DMS79 (cell line): ENCODE results near the gene TSPAN13.

Experiments
- DNase-seq: peaks from one replicate; lab custom pipeline; 2025; lab: John Stamatoyannopoulos, UW

The TSPAN13 gene

DNA sequence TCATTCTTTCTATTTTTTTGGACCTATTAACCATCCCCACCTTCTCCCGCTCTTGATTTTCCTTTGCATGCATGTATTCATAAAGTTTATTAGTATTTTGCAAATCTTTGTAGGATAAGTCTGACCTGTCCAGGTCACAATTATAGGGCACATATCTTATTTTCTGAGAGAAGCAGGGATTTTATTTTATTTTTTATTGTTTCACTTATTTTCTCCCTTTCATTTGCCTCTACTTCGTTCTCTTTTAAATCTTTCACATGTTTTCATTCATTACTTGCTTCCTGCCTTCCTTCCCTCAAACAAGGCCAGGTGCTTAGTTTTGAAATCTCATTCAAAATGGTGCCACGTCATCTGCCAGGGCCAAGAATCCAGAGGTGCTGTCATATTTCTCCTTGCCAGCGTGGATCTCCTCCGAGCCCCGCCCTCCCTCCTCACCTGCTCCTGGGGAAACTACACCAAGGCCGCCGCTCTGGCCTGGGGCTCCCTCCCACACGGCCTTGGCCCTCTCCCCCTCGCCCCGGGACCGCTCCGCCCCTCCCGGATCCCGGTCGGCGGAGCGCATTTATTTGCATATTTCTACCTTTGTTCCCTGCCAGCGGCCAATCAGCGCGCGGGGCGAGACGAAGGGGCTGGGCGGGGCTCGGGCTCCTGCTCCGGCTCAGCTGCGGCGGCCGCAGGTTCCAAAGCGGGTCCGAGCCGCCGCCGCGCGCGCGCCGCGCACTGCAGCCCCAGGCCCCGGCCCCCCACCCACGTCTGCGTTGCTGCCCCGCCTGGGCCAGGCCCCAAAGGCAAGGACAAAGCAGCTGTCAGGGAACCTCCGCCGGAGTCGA lies at the start of gene TSPAN13:
Gene TSPAN13 (plus strand): TSS at position 654 of the 830 bp plus-strand sequence. CDS start 213 bp downstream, outside the sequence.
- peak; percentile 98 for DNase-seq

DNA sequence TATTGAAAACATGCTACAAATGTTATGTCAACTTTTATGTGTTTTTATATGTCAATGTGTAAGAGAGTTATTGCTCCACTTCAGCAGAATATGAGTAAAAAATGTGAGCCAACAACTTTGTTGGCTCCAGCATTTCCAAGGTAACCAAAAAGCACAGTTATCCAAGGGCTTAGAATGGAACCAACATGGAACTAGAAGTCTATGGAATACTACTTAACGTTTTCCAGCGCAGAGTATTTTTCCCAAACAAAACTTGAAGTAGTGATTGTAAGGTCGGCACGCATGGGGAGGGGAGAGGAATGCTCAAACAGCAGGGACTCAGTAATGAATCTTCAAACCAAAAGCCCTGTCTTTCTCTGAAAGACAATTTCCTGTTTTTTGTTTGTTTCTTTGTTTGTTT lies 45.0 kb upstream of the TSPAN13 start:
- no peak for DNase-seq

DNA sequence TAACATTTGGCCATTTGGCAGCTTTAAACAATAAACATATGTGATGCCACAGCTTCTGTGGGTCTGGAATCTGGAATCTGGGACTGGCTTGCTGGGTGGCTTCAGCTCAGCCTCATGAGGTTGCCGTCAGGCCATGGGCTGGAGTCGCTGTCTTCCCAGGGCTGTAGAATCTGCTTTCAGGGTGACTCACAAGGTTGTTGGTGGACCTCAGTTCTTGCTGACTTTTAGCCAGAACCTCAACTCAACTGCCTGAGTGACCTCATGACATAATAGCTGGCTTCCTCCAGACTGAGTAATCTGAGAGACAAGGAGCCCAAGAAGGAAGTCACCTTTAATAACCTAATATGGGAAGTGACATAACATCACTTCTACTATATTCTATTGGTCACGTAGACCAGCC lies 44.6 kb upstream of the TSPAN13 start:
- no peak for DNase-seq

DNA sequence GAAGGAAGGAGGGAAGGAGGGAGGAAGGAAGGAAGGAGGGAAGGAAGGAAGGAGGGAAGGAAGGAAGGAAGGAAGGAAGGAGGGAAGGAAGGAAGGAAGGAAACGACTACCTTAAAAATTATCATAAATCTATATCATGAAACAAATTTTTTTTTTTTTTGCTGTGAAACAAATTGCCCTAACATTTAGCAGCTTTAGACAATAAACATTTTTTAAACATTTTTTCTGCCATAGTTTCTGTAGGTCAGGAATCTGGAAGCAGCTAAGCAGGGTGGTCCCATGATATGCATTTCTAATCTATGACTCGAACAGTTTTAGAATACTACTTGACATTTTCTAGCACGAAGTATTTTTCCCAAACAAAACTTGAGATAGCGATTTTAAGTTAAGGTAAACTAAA lies 42.9 kb upstream of the TSPAN13 start:
- no peak for DNase-seq

DNA sequence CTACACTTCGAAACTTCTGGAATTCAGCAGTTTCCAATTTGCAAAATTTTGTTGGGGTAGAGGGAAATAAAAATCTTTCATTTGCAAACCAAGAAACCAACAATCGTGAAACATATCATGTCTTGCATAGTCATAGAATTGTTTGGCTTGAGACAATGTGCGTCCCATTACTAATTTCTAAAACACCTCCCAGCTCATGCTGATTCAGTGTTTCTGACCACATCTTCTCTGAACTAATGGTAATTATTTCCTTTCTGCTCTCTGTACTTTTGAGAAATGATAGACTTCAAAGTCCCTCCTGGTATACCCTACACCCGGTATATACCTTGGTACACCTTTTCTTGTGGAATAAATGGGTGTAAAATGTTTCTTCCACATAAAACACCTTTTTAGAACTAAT lies 41.8 kb upstream of the TSPAN13 start:
- no peak for DNase-seq

DNA sequence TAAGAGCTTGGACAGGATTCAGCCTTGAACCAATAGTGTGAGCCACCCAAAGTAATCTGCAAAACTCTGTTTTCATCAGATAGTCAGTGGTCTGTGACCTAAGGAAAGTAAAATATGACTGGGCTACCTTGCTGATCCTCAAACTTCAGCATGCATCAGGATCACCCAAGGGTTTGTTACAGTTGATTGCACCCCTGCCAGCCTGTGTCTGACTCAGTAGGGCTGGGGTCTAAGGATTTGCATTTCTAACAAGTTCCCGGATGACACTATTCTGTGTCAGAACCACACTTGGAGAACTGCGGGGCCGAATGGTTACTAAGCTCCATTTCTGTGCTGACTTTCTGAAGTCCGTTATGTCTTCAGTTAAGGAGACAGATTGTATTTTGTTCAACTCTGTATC lies 40.6 kb upstream of the TSPAN13 start:
- no peak for DNase-seq

DNA sequence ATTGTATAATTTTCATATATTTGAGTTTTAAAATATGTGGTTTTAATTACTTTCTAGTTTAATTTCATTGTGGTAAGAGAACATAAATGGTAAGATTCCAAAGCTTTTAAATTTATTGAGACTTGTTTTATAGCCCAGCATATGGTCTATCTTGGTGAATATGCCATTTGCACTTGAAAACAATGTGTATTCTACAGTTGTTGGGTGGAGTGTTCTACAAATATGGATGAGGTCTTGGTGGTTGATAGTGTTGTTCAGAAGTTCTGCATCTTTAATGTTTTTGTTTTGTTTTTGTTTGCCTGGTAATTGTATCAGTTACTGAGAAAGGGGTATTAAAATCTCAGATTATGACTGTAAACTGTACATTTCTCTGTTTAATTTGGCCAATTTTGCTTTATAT lies 37.6 kb upstream of the TSPAN13 start:
- no peak for DNase-seq

DNA sequence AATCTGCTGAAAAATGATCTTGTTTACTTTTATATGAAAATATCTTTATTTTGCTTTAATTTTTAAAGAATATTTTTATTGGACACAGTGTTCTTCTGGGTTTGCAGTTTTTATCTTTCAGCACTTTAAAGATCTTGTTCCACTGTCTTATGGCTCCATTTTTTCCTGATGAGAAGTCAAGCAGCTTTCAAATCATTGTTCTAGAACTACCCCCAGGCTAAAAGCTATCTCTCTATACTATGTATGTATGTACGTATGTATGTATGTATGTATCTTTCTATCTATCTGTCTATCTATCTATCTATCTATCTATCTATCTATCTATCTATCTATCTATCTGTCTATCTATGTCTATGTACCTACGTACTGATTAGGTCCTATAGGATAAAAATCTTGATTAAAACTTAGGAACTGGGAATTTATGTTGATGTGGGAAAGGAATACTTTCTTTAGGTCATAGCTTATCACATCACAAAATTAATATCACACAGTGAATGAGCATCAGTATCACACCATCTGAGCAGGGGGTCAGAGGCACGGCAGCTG lies 35.4 kb upstream of the TSPAN13 start:
- no peak for DNase-seq

DNA sequence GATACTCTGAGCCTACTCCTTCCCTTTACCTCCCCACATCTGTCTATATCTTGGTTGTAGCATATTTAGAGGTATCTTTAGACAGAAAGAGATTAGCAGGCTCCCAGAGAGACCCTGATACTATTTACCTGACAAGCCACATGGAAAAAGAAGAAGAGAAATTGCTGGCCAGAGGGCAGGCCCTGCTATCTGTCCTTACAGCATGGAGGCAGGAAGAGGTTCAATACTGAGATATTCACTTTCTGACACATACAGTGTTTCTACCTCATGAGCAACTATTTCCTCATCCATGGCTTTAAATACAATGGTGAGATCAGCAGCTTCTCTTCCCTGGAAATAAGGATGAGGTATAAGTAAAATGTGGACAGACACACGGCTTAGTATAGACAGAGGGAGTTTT lies 33.9 kb upstream of the TSPAN13 start:
- DNase-seq: no peak

DNA sequence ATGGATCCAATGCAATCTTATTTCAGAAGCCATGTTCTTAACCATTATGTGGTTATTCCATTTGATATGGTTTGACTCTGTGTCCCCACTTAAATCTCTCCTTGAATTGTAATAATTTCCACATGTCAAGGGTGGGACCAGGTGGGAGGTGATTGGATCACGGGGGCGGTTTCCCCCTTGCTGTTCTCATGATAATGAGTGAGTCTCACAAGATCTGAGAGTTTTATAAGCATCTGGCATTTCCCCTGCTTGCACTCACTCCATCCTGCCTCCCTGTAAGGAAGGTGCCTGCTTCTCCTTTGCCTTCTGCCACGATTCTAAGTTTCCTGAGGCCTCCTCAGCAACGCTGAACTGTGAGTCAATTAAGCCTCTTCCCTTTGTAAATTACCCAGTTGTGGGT lies 32.0 kb upstream of the TSPAN13 start:
- no peak for DNase-seq

DNA sequence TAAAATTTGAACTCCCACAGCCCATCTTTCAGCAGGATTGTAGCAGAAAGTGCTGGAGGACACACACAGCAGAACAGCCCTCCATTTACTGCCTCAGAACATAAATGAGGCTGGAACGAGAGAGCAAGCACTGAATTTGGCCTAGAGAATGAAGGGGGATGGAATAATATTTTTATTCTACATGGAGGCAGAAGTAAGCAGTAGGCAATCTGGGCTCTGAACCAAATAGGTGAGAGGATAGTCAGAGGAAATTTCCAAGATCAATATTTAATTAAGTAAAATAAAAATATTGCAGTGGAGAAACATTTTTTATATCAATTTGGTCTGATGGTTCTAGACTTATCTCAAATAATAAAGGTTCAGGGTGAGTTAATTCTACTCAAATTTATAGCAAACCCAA lies 29.2 kb upstream of the TSPAN13 start:
- no peak for DNase-seq

DNA sequence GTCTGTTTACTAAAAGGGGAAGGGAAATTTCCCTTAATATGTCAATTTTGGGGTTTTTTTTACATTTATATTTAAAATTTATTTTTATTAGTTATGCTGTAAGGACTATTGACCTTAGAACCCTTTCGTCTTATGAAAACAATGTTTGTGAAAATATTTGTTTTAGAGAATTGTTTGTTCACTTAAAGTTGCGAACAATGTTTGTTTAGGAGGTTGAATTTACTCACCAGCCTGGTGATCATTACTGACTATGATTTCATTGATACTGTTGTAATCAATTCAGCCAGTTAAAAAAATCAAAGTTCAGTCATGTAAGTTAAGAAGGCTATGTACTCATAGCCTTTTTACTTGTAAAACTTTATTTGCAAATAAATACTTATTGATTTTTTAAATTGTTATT lies 27.4 kb upstream of the TSPAN13 start:
- no peak for DNase-seq

DNA sequence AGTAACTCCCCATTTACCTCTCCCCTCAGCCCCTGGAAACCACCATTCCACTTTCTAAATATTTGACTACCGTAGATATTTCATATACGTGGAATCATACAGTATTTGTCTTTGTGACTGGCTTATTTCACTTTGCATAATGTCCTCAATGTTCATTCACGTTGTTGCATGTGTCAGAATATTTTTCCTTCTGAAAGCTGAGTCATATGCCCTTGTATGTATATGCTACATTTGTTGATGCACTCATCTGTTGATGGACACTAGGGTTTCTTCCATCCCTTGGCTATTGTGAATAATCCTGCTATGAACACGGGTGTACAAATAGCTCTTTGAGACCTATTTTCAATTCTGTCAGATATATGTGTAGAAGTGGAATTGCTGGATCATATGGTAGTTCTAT lies 25.8 kb upstream of the TSPAN13 start:
- no peak for DNase-seq

DNA sequence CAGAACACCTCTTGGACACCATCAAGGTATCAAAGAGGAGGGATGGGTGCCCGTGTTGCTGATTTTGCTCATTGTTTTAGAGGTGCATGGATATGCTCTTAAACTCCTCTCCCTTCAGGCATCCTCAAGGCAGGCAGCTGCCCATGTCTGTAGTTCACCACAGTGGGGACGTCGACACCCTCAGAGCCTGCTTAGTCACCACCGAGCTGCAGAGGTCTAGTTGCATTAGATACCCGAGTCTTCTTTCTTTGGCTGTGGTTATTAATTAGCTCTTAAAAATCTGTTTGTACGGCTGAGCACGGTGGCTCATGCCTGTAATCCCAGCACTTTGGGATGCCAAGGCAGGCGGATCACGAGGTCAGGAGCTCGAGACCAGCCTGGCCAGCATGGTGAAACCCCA lies 24.7 kb upstream of the TSPAN13 start:
- no peak for DNase-seq

DNA sequence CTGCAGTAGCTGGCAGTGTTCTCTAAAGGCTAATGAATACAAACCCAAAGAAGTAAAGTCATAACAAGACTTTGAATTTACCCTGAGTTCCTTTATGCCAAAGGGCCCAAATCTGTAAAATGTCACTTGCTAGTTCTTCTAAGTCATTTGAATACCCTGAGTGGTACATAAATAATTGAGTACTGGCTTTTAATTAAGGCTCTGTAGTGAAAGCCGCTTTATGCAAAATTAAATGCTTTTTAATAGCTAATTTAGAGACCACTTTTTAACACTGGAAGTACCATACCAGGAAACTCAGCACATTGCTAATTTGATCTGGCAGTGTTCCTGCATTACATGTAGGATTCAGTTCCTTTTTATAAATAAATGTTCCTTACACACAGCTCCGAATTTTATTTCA lies 24.0 kb upstream of the TSPAN13 start:
- DNase-seq: no peak

DNA sequence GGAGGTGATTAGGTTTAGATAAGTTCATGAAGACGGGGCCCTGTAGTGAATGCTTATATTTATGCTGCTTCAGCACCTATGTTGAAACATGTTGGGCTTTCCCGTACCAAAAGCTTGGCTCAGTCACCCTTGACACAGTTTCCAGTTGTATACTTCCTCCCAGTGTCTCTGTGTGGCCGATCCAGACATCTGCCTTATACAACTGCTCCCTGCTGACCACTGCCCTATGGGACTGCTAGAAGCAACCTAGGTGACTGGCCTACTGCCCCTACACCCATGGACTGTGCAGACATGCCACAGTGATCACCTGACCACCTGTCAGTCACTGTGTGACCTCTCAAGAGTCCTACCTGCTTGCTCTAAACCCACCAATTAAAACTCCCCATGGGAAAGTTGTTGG lies 22.6 kb upstream of the TSPAN13 start:
- DNase-seq: no peak

DNA sequence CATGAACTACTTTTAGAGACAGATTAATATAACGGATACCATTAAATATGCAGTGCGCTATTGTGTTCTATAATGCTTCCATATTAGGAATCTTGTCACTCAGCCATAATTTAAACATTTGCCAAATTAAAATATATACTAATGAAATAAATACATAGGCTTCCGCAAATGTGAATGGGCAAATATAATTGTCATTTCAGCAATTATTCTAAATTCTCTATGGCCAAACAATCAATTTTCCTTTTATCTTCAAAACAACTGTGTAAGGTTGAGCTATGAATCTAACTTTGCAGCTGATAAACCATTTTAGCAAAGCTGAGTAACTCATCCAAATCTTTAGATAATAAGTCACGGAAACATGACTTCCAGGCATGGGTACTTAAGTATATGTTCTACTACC lies 20.7 kb upstream of the TSPAN13 start:
- DNase-seq: no peak

DNA sequence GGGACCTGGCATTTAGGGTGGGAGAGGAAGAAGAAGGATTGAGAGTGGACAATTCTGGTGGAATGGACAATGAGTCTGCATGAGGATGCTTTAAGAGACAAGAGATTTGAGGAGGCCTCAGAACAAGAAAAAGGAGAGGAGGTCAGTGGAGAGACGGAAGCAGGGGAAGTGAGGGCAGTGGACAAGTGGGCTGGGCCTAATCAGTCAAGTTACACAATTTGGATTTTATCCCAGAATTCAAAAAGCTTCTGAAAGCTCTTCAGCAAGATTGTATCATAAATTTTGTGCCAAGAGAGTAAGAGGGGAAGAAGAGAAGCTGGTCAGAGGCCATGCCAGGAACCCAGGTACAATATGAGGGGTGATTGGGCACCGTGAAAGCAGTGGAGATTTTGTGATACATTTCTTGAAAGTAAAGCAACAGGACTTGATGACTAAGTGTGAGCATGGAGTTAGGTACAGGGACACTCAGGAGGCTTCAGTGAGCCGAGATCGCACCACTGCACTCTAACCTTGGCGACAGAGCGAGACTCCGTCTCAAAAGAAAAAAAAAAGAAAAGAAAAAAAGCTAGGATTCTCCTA lies 19.3 kb upstream of the TSPAN13 start:
- DNase-seq: no peak

DNA sequence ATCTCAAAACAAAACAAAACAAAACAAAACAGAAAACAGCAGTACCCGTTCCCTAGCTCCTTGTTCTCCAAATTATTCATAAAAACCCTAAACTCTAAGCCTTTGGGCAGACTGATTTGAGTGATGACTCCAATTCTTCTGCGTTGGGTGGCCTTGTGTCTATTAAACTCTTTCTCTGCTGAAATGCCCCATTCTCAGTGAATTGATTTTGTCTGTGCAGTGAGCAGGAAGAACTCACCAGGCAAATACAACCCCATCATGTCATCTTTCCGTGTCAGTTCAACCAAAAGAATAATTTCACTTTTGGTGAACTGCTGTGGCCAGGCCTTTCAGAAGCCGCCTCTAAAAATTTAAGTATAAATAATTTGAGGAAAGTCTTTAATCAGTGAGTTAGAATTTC lies 18.5 kb upstream of the TSPAN13 start:
- no peak for DNase-seq

DNA sequence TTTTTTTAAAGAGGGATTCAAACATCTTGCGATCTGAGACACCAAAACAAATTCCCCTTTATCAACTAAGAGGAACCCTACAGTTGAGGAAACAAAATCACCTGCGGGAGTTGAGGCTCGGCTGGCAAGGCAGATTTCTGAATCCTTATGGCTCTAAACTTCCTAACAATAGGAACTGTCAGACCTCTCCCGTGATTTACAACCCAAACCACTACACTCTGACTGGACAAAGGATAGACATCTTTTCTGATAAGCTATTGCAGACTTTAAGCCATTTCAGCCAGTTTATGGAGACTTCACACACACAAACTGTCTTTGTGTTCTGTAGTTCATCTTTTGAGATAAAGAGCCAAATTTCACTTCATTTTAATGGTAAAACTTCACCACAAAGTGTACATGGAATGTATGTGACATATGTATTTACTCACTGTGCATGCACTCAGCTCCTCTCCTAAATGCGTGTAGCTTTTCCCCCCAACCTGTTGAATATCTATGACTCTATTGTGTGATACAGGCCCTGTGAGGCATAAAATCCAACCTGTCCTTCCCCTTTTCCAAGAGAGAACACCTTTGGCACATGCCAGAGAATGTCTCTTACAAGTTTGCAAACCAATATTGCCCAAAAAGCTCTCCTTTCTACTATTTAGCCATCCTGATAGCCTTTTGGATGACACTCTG lies 15.4 kb upstream of the TSPAN13 start:
- DNase-seq: no peak

DNA sequence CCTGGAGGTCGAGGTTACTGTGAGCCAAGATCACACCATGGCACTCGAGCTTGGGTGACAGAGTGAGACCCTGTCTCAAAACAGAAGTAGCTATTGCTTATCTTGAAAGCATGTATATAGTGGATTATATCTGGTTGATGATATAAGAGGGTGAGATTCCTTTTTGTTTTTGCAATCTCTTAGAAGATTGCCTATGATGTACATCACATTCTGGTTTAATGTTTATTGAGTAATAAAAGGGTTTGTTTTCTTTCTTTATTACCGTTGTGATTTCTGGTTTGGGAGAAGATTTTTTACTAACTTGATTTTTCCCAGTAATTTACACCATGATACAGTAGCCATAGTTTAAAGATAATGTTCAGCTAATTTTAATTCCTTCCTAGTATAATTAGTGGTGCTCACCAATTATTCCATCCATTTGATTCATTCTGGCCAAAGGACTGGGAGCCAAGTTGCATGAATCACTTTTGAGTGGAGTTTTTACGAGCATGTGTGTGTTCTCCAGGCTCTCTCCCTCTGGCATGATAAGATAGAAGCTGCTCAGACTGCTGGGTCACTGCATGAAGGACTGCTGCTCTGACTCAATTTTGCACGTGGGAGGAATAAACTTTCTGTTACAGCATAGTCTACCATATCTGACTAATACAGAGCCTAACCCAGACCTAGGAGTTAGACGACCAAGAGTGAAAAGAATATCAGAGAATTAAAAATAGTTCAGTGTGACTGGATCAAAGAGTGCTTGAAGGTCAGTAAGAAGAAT lies 13.5 kb upstream of the TSPAN13 start:
- no peak for DNase-seq

DNA sequence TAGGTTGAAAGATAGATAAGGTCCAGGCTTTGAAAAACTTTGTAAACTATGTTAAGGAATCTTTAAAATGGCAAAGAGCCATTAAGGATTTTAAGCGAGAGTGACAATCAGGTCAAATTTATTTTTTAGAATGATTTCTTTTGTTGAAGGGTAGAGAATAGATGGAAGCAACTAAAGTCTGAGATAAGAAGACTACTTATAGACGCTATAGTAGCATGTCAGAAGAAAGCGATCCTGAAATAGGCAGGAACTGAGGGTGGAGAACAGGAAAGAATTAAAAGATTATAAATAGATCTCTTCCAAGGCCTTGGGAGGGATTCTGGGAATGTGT lies 13.0 kb upstream of the TSPAN13 start:
- no peak for DNase-seq
